ENCODE results near the gene ARID5B.

Gene ARID5B

GRCh38 chr10:62093863-62094291, 192.4 kb downstream of the ARID5B start:
- Histone ChIP-seq H3K4me2 (no peak overlapping the region), H3K79me2 (ENCODE audit: insufficient read depth, low read depth) (no peaks in the 10 kb centered on the region), H3K9ac (no peak overlapping the region), H3K36me3 (ENCODE audit: insufficient read depth) (no peaks in the 10 kb centered on the region), H4K20me1 (ENCODE audit: insufficient read depth) (no peaks in the 10 kb centered on the region), H2AFZ (ENCODE audit: low read depth) (no peak overlapping the region), H3K4me3 (IDR thresholded peaks at IDR 0.05; ENCODE audit: insufficient read depth, low read depth, low read length) (no peak overlapping the region), H3K4me1 (ENCODE audit: low read depth, poor library complexity, severe bottlenecking) (no peaks in the 10 kb centered on the region), H3K27me3 (ENCODE audit: insufficient read depth, low read depth) (no peaks in the 10 kb centered on the region), H3K27ac (no peak overlapping the region)
- TF ChIP-seq, protein P1, sequence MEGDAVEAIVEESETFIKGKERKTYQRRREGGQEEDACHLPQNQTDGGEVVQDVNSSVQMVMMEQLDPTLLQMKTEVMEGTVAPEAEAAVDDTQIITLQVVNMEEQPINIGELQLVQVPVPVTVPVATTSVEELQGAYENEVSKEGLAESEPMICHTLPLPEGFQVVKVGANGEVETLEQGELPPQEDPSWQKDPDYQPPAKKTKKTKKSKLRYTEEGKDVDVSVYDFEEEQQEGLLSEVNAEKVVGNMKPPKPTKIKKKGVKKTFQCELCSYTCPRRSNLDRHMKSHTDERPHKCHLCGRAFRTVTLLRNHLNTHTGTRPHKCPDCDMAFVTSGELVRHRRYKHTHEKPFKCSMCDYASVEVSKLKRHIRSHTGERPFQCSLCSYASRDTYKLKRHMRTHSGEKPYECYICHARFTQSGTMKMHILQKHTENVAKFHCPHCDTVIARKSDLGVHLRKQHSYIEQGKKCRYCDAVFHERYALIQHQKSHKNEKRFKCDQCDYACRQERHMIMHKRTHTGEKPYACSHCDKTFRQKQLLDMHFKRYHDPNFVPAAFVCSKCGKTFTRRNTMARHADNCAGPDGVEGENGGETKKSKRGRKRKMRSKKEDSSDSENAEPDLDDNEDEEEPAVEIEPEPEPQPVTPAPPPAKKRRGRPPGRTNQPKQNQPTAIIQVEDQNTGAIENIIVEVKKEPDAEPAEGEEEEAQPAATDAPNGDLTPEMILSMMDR (conservative IDR thresholded peaks at IDR 0.05; ENCODE audit: low read depth, low read length): no peak

DNA sequence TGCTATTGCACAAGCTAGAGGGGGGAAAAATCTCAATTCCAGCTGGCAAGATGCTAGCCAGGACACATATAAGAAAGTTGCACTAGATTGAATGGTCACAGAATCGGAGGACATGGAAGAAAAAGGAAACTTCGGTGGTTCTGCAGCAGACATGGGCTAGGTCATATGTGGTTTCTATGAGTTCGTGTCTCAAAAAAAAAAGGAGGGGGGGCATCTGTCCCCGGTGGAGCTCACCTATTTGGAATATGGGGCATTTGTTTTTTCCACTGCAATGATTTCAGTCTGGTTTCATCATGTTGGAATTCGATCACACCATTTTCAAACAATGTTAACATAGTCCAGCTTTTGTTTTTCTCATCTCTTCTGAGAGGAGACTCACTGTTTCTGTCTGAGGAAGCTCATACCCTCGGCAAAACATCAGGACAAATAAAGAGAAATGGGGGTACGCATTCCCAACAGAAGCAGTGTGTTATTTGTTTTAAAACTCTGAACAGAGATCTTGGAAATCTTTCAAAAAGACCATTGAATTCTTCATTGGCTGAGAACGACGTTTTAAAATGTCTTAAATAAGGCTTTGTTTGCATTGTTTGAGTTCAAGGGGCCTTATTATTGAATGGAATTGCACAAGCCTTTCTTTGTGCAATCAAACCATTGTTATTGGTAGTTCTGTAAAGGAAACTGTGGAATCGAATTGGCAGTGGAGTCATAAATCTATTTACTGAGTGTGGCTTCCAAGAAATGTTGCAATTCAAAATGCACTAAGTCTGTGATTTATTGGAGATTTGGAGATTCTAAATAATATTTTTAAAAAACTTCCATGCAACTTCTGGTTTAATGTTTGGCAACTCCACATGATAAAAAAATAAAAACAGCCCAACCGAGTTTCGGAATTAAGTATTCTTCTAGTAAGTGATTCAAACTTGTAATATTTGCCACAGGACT, 194.0 kb downstream of the ARID5B start:
- H2AFZ ChIP-seq (ENCODE audit: low read depth): no peak overlapping the region
- H3K4me3 ChIP-seq (IDR thresholded peaks at IDR 0.05; ENCODE audit: insufficient read depth, low read depth, low read length): no peak overlapping the region
- no peak overlapping the region for H3K4me2 ChIP-seq
- no peak overlapping the region for H3K27ac ChIP-seq
- H3K79me2 ChIP-seq (ENCODE audit: insufficient read depth, low read depth): no peaks in the 10 kb centered on the region
- H3K27me3 ChIP-seq (ENCODE audit: insufficient read depth, low read depth): no peaks in the 10 kb centered on the region
- H3K9ac ChIP-seq: no peak overlapping the region
- no peaks in the 10 kb centered on the region for H3K4me1 ChIP-seq (ENCODE audit: low read depth, poor library complexity, severe bottlenecking)
- H3K36me3 ChIP-seq (ENCODE audit: insufficient read depth): no peaks in the 10 kb centered on the region
- no peaks in the 10 kb centered on the region for H4K20me1 ChIP-seq (ENCODE audit: insufficient read depth)
- TF ChIP-seq, protein P1 (conservative IDR thresholded peaks at IDR 0.05; ENCODE audit: low read depth, low read length): no peak

- H3K27me3 ChIP-seq (ENCODE audit: insufficient read depth, low read depth): 0 out of 2 replicates have a peak, but pooled peaks cover 2% of the 10 kb centered on the region
- no peaks in the 10 kb centered on the region for H4K20me1 ChIP-seq (ENCODE audit: insufficient read depth)
- TF ChIP-seq, protein P1 (conservative IDR thresholded peaks at IDR 0.05; ENCODE audit: low read depth, low read length): no peak
- no peak overlapping the region for H2AFZ ChIP-seq (ENCODE audit: low read depth)
- no peaks in the 10 kb centered on the region for H3K4me1 ChIP-seq (ENCODE audit: low read depth, poor library complexity, severe bottlenecking)
- H3K36me3 ChIP-seq (ENCODE audit: insufficient read depth): no peaks in the 10 kb centered on the region
- no peaks in the 10 kb centered on the region for H3K79me2 ChIP-seq (ENCODE audit: insufficient read depth, low read depth)
- no peak overlapping the region for H3K27ac ChIP-seq
- no peak overlapping the region for H3K4me3 ChIP-seq (IDR thresholded peaks at IDR 0.05; ENCODE audit: insufficient read depth, low read depth, low read length)
- H3K9ac ChIP-seq: no peak overlapping the region
- no peak overlapping the region for H3K4me2 ChIP-seq
Measured at GRCh38 chr10:62096256-62096933, 194.9 kb downstream of the ARID5B start.

GRCh38 chr10:62098278-62099121, 197.0 kb downstream of the ARID5B start:
- TF ChIP-seq, protein P1 (conservative IDR thresholded peaks at IDR 0.05; ENCODE audit: low read depth, low read length): no peak
- Histone ChIP-seq H2AFZ (ENCODE audit: low read depth) (no peak overlapping the region), H3K36me3 (ENCODE audit: insufficient read depth) (no peaks in the 10 kb centered on the region)

More at GRCh38 chr10:62098278-62099121, 197.0 kb downstream of the ARID5B start:
- Histone ChIP-seq H3K27ac (no peak overlapping the region), H3K4me1 (ENCODE audit: low read depth, poor library complexity, severe bottlenecking) (no peaks in the 10 kb centered on the region), H3K79me2 (ENCODE audit: insufficient read depth, low read depth) (no peaks in the 10 kb centered on the region), H3K9ac (no peak overlapping the region), H3K4me3 (IDR thresholded peaks at IDR 0.05; ENCODE audit: insufficient read depth, low read depth, low read length) (no peak overlapping the region), H4K20me1 (ENCODE audit: insufficient read depth) (no peaks in the 10 kb centered on the region), H3K27me3 (ENCODE audit: insufficient read depth, low read depth) (0 out of 2 replicates have a peak, but pooled peaks cover 2% of the 10 kb centered on the region), H3K4me2 (no peak overlapping the region)
